Neural progenitor cell (in vitro differentiated cells): ENCODE measurements around the gene COL15A1.

Source experiments
- CTCF ChIP-seq: fragments of 200-600 bp; sonication (generic); IDR thresholded peaks from 2 replicates; pipeline ENCODE4 v1.5.1; 2017; ENCODE audit warnings: antibody characterized with exemption, mild to moderate bottlenecking
- EZH2 ChIP-seq: fragments of 200-600 bp; sonication (generic); IDR thresholded peaks from 2 replicates; pipeline ENCODE4 v1.6.1; 2017; ENCODE audit warnings: antibody characterized with exemption, mild to moderate bottlenecking, moderate library complexity

GRCh38 chr9:99114049-99114440, 170.3 kb downstream of the COL15A1 start:
- TF ChIP-seq CTCF = no peak
- TF ChIP-seq EZH2 = no peak
